GM23338 (cell line): ENCODE measurements around the gene AQP1. TPM values are rescaled to one million over a fixed set of nuclear protein-coding genes. Genes with fewer than 3 reads are reported as not detected.

Experiments used
- CREB1 ChIP-seq: fragments of 250-450 bp; sonication (Bioruptor Pico); IDR thresholded peaks from 2 replicates; pipeline ENCODE4 v1.5.0; 2020; ENCODE audit warnings: low read depth, mild to moderate bottlenecking, moderate library complexity
- CTCF ChIP-seq, 2 experiments: fragments of 200-600 bp in 1 of 2; sonication (generic) in 1 of 2; conservative IDR thresholded peaks; 2 replicates each; pipeline versions ENCODE4 v1.5.1 to v1.6.1; 2016 to 2017; ENCODE audit warnings: antibody characterized with exemption in 2 of 2, low read depth in 2 of 2, mild to moderate bottlenecking in 2 of 2, moderate library complexity in 1 of 2
- ETS1 ChIP-seq: IDR thresholded peaks from 2 replicates; pipeline ENCODE4 v1.6.1; 2016; ENCODE audit warnings: antibody characterized with exemption
- EZH2 ChIP-seq: fragments of 200-600 bp; sonication (generic); IDR thresholded peaks from one replicate; pipeline ENCODE4 v1.8.0; 2017; ENCODE audit warnings: antibody characterized with exemption, mild to moderate bottlenecking, low read depth; ENCODE audit not compliant: unreplicated experiment
- EZH2phosphoT487 ChIP-seq: fragments of 200-600 bp; sonication (generic); IDR thresholded peaks from one replicate; pipeline ENCODE4 v1.8.1; 2018; ENCODE audit warnings: antibody characterized with exemption; ENCODE audit not compliant: unreplicated experiment
- NANOG ChIP-seq: IDR thresholded peaks from 2 replicates; pipeline ENCODE4 v1.6.1; 2016; ENCODE audit warnings: antibody characterized with exemption, borderline replicate concordance
- POLR2AphosphoS5 ChIP-seq: IDR thresholded peaks from 2 replicates; pipeline ENCODE4 v1.6.1; 2016; ENCODE audit warnings: antibody characterized with exemption, low read depth
- REST ChIP-seq: IDR thresholded peaks from one replicate; pipeline ENCODE4 v1.6.1; 2018; ENCODE audit warnings: antibody characterized with exemption; ENCODE audit not compliant: unreplicated experiment
- STAT1 ChIP-seq: IDR thresholded peaks from one replicate; pipeline ENCODE4 v1.6.1; 2016; ENCODE audit warnings: antibody characterized with exemption; ENCODE audit not compliant: unreplicated experiment
- ZNF462 ChIP-seq: fragments of 250-450 bp; sonication (Bioruptor Pico); IDR thresholded peaks from 2 replicates; pipeline ENCODE4 v1.5.0; 2020; ENCODE audit warnings: mild to moderate bottlenecking, moderate library complexity
- polyA plus RNA-seq: library from polyadenylated mRNA; unstranded; fragments of >200 nt; fragmentation: Nextera tagmentation; extraction: Ambion mirVana; gene quantifications from 2 replicates; pipeline ENCODE4 v1.2.1, GENCODE V29; 2016
- total RNA-seq: library from RNA; depleted of rRNA; stranded (reverse); fragments of >200 nt; shearing (Covaris generic); gene quantifications from 2 replicates; pipeline ENCODE4 v1.2.3, GENCODE V29; 2014

The AQP1 gene
- total and polyA plus RNA-seq, 2 experiments from 2014 or later, result 0.28 TPM; not detected in 1

GRCh38 chr7:30879139-30880124 lies 32.2 kb upstream of the AQP1 start (continued):
- TF ChIP-seq ZNF462 (CRISPR knock-in tag) (no peak), CTCF (conservative IDR thresholded peaks at IDR 0.05; ENCODE audit: low read depth in 2 of 2) (no peak), POLR2AphosphoS5 (no peak), STAT1 (no peak), EZH2 (no peak), NANOG (no peak), REST (no peak), ETS1 (no peak), EZH2phosphoT487 (no peak), CREB1 (CRISPR knock-in tag) (no peak)
